ENCODE data around the gene GRAMD2B.

GRCh38 chr5:126469536-126470316 is 46.5 kb downstream of the GRAMD2B start:
- TF ChIP-seq ZNF788 (CRISPR knock-in tag; IDR thresholded peaks at IDR 0.05; ENCODE audit: borderline replicate concordance) (no peak), HNF4G (IDR thresholded peaks at IDR 0.05; ENCODE audit: borderline replicate concordance, low read depth, low read length) (no peak), HNF4G (CRISPR knock-in tag; IDR thresholded peaks at IDR 0.05; ENCODE audit: borderline replicate concordance, low read depth) (no peak), CHD2 (IDR thresholded peaks at IDR 0.05; ENCODE audit: low read depth, low read length) (no peak), EZH2 (conservative IDR thresholded peaks at IDR 0.05; ENCODE audit: low read depth, low read length) (no peak), ZNF780A (CRISPR knock-in tag; IDR thresholded peaks at IDR 0.05) (no peak), RBAK (CRISPR knock-in tag; IDR thresholded peaks at IDR 0.05) (no peak), HOXD1 (CRISPR knock-in tag; IDR thresholded peaks at IDR 0.05) (no peak)

Measured in HepG2 (cell line).